Adrenal gland (tissue), 12 donors: Measurements from ENCODE around the gene SLC22A17. TPM values are rescaled to one million over a fixed set of nuclear protein-coding genes. Genes with fewer than 3 reads are reported as not detected.

Experiments used
- DNase-seq, 7 donors: peaks; one replicate each; pipeline ENCODE4 v3.0.0-alpha.2; 2019 to 2020
- H3K27ac ChIP-seq, 5 donors: fragments of 200-600 bp; sonication (generic) in 4 of 5; 1 replicate in 3 of 5; 2 replicates in 2 of 5; pipeline versions ENCODE4 v1.5.1 to v1.8.0; 2016 to 2020; ENCODE audit warnings: mild to moderate bottlenecking in 1 of 5
- H3K27me3 ChIP-seq: fragments of 200-600 bp; 2 replicates; pipeline ENCODE4 v1.8.0; 2021
- H3K36me3 ChIP-seq, 2 donors: fragments of 200-600 bp; replicated peaks in 1 of 2; 1 replicate in 1 of 2; 2 replicates in 1 of 2; pipeline versions ENCODE4 v1.5.1 to v1.8.0; 2018 to 2022
- H3K4me1 ChIP-seq, 2 donors: fragments of 200-600 bp; replicated peaks in 1 of 2; 1 replicate in 1 of 2; 2 replicates in 1 of 2; pipeline versions ENCODE4 v1.5.1 to v1.8.0; 2018 to 2021
- H3K4me3 ChIP-seq, 4 donors: fragments of 200-600 bp; sonication (generic) in 3 of 4; one replicate each; pipeline ENCODE4 v1.5.1; 2016 to 2018
- H3K9me3 ChIP-seq, 3 donors: fragments of 200-600 bp; sonication (generic) in 1 of 3; replicated peaks in 1 of 3; 1 replicate in 2 of 3; 2 replicates in 1 of 3; pipeline versions ENCODE4 v1.5.1 to v1.8.0; 2016 to 2021
- CTCF ChIP-seq, 6 experiments: fragments of 450-650 bp in 4 of 6; fragments of 200-600 bp in 2 of 6; sonication (generic) in 1 of 6; IDR thresholded peaks; 1 replicate in 5 of 6; 2 replicates in 1 of 6; pipeline versions ENCODE4 v1.5.1 to v1.8.0; 2016 to 2021; ENCODE audit warnings: antibody characterized with exemption in 6 of 6, mild to moderate bottlenecking in 2 of 6, moderate library complexity in 1 of 6
- POLR2A ChIP-seq, 2 donors: fragments of 450-650 bp; IDR thresholded peaks; one replicate each; pipeline ENCODE4 v1.6.1; 2017; ENCODE audit warnings: antibody characterized with exemption in 2 of 2, mild to moderate bottlenecking in 2 of 2, moderate library complexity in 1 of 2
- WGBS, 4 donors: extraction: QIAGEN DNeasy Blood & Tissue Kit in 2 of 4; methylation state at CpG; one replicate each; pipeline versions ENCODE4 v1.1.5 to v1.1.7; 2013 to 2017; 5-methylcytosine and 5-hydroxymethylcytosine counted together
- intact Hi-C, 2 donors: fragments of 100-400 bp; cut with DNase I; formaldehyde crosslinking; loops; one replicate each; pipeline versions ENCODE4 v1.14.1 to v1.15.0; 2022 to 2023
- polyA plus RNA-seq, 3 donors: library from polyadenylated mRNA; stranded (reverse); fragments of 200-250 nt in 2 of 3; fragments of 350-450 nt in 1 of 3; fragmentation: Illumina TruSeq in 1 of 3; extraction: RNeasy Lipid Tissue Mini Kit (QIAGEN cat#74804) in 1 of 3; gene quantifications; one replicate each; pipeline ENCODE4 v1.2.3, GENCODE V29; 2013 to 2014
- total RNA-seq, 9 donors: library from RNA; depleted of rRNA in 4 of 9; stranded (reverse); fragments of >200 nt in 4 of 9; fragments of 120-200 nt in 1 of 9; fragmentation: NEBNext Ultra II Directional in 1 of 9; extraction: Animal tissue kit (Norgen Biotek cat#: 25700) in 1 of 9; gene quantifications; one replicate each; pipeline versions ENCODE4 v1.1.0 to v1.2.4, GENCODE V29; 2013 to 2023
- donor health status: healthy with polysubstance abuse.
- donor health status: Bipolar disorder and iron deficiency.
- donor health status: DM: yes; HTN: yes; CAD: no.
- donor health status: DM: no; HTN: no; CAD: no.
- donor health status: DM: no; HTN: no; CAD: no.
- donor health status: DM: yes; HTN: yes; CAD: no.

Gene SLC22A17
- total and polyA plus RNA-seq, 12 donors = 8.4 to 121 (median 25.0) TPM

GRCh38 chr14:23399136-23399535 lies 46.4 kb upstream of the SLC22A17 start:
- Histone ChIP-seq H3K9me3 (no peaks in the 10 kb centered on the region), H3K36me3 (no peaks in the 10 kb centered on the region), H3K27ac (no peak overlapping the region), H3K4me1 (no peaks in the 10 kb centered on the region), H3K27me3 (no peaks in the 10 kb centered on the region), H3K4me3 (no peak overlapping the region)
- DNase-seq = no peak
- 82 to 92% (median 87%) methylated on average over 2 to 3 of the region's 3 CpGs for WGBS, 4 donors
- no peak for TF ChIP-seq CTCF (IDR thresholded peaks at IDR 0.05)
- no peak for TF ChIP-seq POLR2A (IDR thresholded peaks at IDR 0.05)
- intact Hi-C loops = no loop called here

- no peaks in the 10 kb centered on the region for H3K4me1 ChIP-seq
- WGBS, 4 donors = 83 to 89% (median 87%) methylated on average over 3 to 4 of the region's 4 CpGs
These were observed 45.7 kb upstream of the SLC22A17 start for GRCh38 chr14:23398348-23398747.

GRCh38 chr14:23396781-23397407 lies 44.2 kb upstream of the SLC22A17 start:
- DNase-seq = no peak
- Histone ChIP-seq H3K4me3 (no peak overlapping the region), H3K4me1 (no peaks in the 10 kb centered on the region), H3K27ac (no peak overlapping the region), H3K36me3 (no peaks in the 10 kb centered on the region), H3K27me3 (no peaks in the 10 kb centered on the region), H3K9me3 (no peaks in the 10 kb centered on the region)
- intact Hi-C loops = no loop called here
- TF ChIP-seq CTCF (IDR thresholded peaks at IDR 0.05) (no peak), POLR2A (IDR thresholded peaks at IDR 0.05) (no peak)
- 89 to 100% (median 91%) methylated on average over 1 to 10 of the region's 10 CpGs for WGBS, 4 donors

More at GRCh38 chr14:23398348-23398747, 45.7 kb upstream of the SLC22A17 start:
- no peak for DNase-seq
- Histone ChIP-seq H3K4me3 (no peak overlapping the region), H3K9me3 (no peaks in the 10 kb centered on the region), H3K27me3 (no peaks in the 10 kb centered on the region), H3K36me3 (no peaks in the 10 kb centered on the region), H3K27ac (no peak overlapping the region)
- intact Hi-C loops = no loop called here
- no peak for TF ChIP-seq POLR2A (IDR thresholded peaks at IDR 0.05)
- TF ChIP-seq CTCF (IDR thresholded peaks at IDR 0.05) = no peak

GRCh38 chr14:23396126-23396525 lies 43.4 kb upstream of the SLC22A17 start:
- H3K27ac ChIP-seq = no peak overlapping the region
- no peaks in the 10 kb centered on the region for H3K27me3 ChIP-seq
- no peaks in the 10 kb centered on the region for H3K4me1 ChIP-seq
- no peak for DNase-seq
- no peak for TF ChIP-seq POLR2A (IDR thresholded peaks at IDR 0.05)
- no peak for TF ChIP-seq CTCF (IDR thresholded peaks at IDR 0.05)
- H3K4me3 ChIP-seq = no peak overlapping the region
- WGBS, 4 donors = 88 to 91% (median 89%) methylated on average over 10 of the region's 10 CpGs
- no peaks in the 10 kb centered on the region for H3K9me3 ChIP-seq
- no peaks in the 10 kb centered on the region for H3K36me3 ChIP-seq
- intact Hi-C loops = no loop called here
